ENCODE results near the gene ADD3. TPM values are rescaled to one million over a fixed set of nuclear protein-coding genes. Genes with fewer than 3 reads are reported as not detected.
A peak's percentile ranks its signal among the peaks of the same experiment; 100 is the strongest.

Gene ADD3
- total and polyA plus RNA-seq, 9 donors = 79.8 to 135 (median 93.6) TPM

- Histone ChIP-seq H3K4me3 (ENCODE audit: low read length) (no peak overlapping the region), H3K27ac (ENCODE audit: low read length) (no peak overlapping the region), H3K4me1 (ENCODE audit: control insufficient read depth, insufficient read depth, low read length) (peaks cover 5% of the 10 kb centered on the region), H3K27me3 (ENCODE audit: control insufficient read depth, insufficient read depth, low read length) (no peaks in the 10 kb centered on the region), H3K9me3 (replicated peaks; ENCODE audit: control insufficient read depth, low read depth, low read length) (no peaks in the 10 kb centered on the region), H3K36me3 (ENCODE audit: control insufficient read depth, insufficient read depth, low read length) (no peaks in the 10 kb centered on the region)
- no CpG with 5 or more reads among the region's 4 CpGs for WGBS (ENCODE audit: insufficient coverage)
- no peak for DNase-seq
These were observed 6.0 kb downstream of the ADD3 start for GRCh38 chr10:110013630-110014293.

GRCh38 chr10:110016039-110016438 lies 8.3 kb downstream of the ADD3 start:
- Histone ChIP-seq H3K9me3 (replicated peaks; ENCODE audit: control insufficient read depth, low read depth, low read length) (no peaks in the 10 kb centered on the region), H3K27me3 (ENCODE audit: control insufficient read depth, insufficient read depth, low read length) (no peaks in the 10 kb centered on the region), H3K4me1 (ENCODE audit: control insufficient read depth, insufficient read depth, low read length) (no peaks in the 10 kb centered on the region), H3K36me3 (ENCODE audit: control insufficient read depth, insufficient read depth, low read length) (no peaks in the 10 kb centered on the region), H3K4me3 (ENCODE audit: low read length) (no peak overlapping the region), H3K27ac (ENCODE audit: low read length) (no peak overlapping the region)
- DNase-seq = no peak

- WGBS (ENCODE audit: insufficient coverage) = no CpG with 5 or more reads among the region's 4 CpGs
- Histone ChIP-seq H3K4me3 (ENCODE audit: low read length) (no peak overlapping the region), H3K36me3 (ENCODE audit: control insufficient read depth, insufficient read depth, low read length) (no peaks in the 10 kb centered on the region), H3K27ac (ENCODE audit: low read length) (no peak overlapping the region), H3K4me1 (ENCODE audit: control insufficient read depth, insufficient read depth, low read length) (no peaks in the 10 kb centered on the region), H3K27me3 (ENCODE audit: control insufficient read depth, insufficient read depth, low read length) (no peaks in the 10 kb centered on the region), H3K9me3 (replicated peaks; ENCODE audit: control insufficient read depth, low read depth, low read length) (no peaks in the 10 kb centered on the region)
- no peak for DNase-seq
These were observed 9.3 kb downstream of the ADD3 start for GRCh38 chr10:110017052-110017451.

GRCh38 chr10:110017907-110018306 lies 10.1 kb downstream of the ADD3 start:
- Histone ChIP-seq H3K4me3 (ENCODE audit: low read length) (no peak overlapping the region), H3K36me3 (ENCODE audit: control insufficient read depth, insufficient read depth, low read length) (no peaks in the 10 kb centered on the region), H3K27me3 (ENCODE audit: control insufficient read depth, insufficient read depth, low read length) (no peaks in the 10 kb centered on the region), H3K27ac (ENCODE audit: low read length) (no peak overlapping the region), H3K4me1 (ENCODE audit: control insufficient read depth, insufficient read depth, low read length) (no peaks in the 10 kb centered on the region), H3K9me3 (replicated peaks; ENCODE audit: control insufficient read depth, low read depth, low read length) (no peaks in the 10 kb centered on the region)
- no peak for DNase-seq
- WGBS (ENCODE audit: insufficient coverage) = no CpG with 5 or more reads among the region's 1 CpG

- 84% methylated on average over 6 of the region's 6 CpGs for WGBS (ENCODE audit: insufficient coverage)
- Histone ChIP-seq H3K27ac (ENCODE audit: low read length) (no peak overlapping the region), H3K36me3 (ENCODE audit: control insufficient read depth, insufficient read depth, low read length) (no peaks in the 10 kb centered on the region), H3K9me3 (replicated peaks; ENCODE audit: control insufficient read depth, low read depth, low read length) (no peaks in the 10 kb centered on the region), H3K27me3 (ENCODE audit: control insufficient read depth, insufficient read depth, low read length) (no peaks in the 10 kb centered on the region), H3K4me1 (ENCODE audit: control insufficient read depth, insufficient read depth, low read length) (no peaks in the 10 kb centered on the region), H3K4me3 (ENCODE audit: low read length) (no peak overlapping the region)
- no peak for DNase-seq
These were observed 12.5 kb downstream of the ADD3 start for GRCh38 chr10:110020265-110020664.

GRCh38 chr10:110022716-110023504 lies 15.1 kb downstream of the ADD3 start:
- 86% methylated on average over 1 of the region's 2 CpGs for WGBS (ENCODE audit: insufficient coverage)
- DNase-seq = no peak
- H3K36me3 ChIP-seq (ENCODE audit: control insufficient read depth, insufficient read depth, low read length) = no peaks in the 10 kb centered on the region
- H3K4me1 ChIP-seq (ENCODE audit: control insufficient read depth, insufficient read depth, low read length) = no peaks in the 10 kb centered on the region
- no peaks in the 10 kb centered on the region for H3K9me3 ChIP-seq (replicated peaks; ENCODE audit: control insufficient read depth, low read depth, low read length)
- no peak overlapping the region for H3K4me3 ChIP-seq (ENCODE audit: low read length)
- H3K27me3 ChIP-seq (ENCODE audit: control insufficient read depth, insufficient read depth, low read length) = no peaks in the 10 kb centered on the region
- no peak overlapping the region for H3K27ac ChIP-seq (ENCODE audit: low read length)

- no CpG with 5 or more reads among the region's 4 CpGs for WGBS (ENCODE audit: insufficient coverage)
- no peaks in the 10 kb centered on the region for H3K4me1 ChIP-seq (ENCODE audit: control insufficient read depth, insufficient read depth, low read length)
These were observed 16.1 kb downstream of the ADD3 start for GRCh38 chr10:110023785-110024465.

GRCh38 chr10:110029450-110029849 lies 21.7 kb downstream of the ADD3 start:
- WGBS (ENCODE audit: insufficient coverage) = no CpG with 5 or more reads among the region's 2 CpGs

More at GRCh38 chr10:110023785-110024465, 16.1 kb downstream of the ADD3 start:
- Histone ChIP-seq H3K4me3 (ENCODE audit: low read length) (no peak overlapping the region), H3K27ac (ENCODE audit: low read length) (no peak overlapping the region), H3K9me3 (replicated peaks; ENCODE audit: control insufficient read depth, low read depth, low read length) (no peaks in the 10 kb centered on the region), H3K36me3 (ENCODE audit: control insufficient read depth, insufficient read depth, low read length) (no peaks in the 10 kb centered on the region), H3K27me3 (ENCODE audit: control insufficient read depth, insufficient read depth, low read length) (no peaks in the 10 kb centered on the region)
- DNase-seq = no peak

GRCh38 chr10:110032801-110033700 lies 25.3 kb downstream of the ADD3 start:
- peak; percentile 52 for DNase-seq
- Histone ChIP-seq H3K4me1 (ENCODE audit: control insufficient read depth, insufficient read depth, low read length) (peaks cover 6% of the 10 kb centered on the region), H3K4me3 (ENCODE audit: low read length) (no peak overlapping the region), H3K27ac (ENCODE audit: low read length) (peak overlapping the region; percentile 17), H3K9me3 (replicated peaks; ENCODE audit: control insufficient read depth, low read depth, low read length) (peaks cover 3% of the 10 kb centered on the region), H3K27me3 (ENCODE audit: control insufficient read depth, insufficient read depth, low read length) (no peaks in the 10 kb centered on the region), H3K36me3 (ENCODE audit: control insufficient read depth, insufficient read depth, low read length) (no peaks in the 10 kb centered on the region)
- 80% methylated on average over 1 of the region's 4 CpGs for WGBS (ENCODE audit: insufficient coverage)

More at GRCh38 chr10:110029450-110029849, 21.7 kb downstream of the ADD3 start:
- peak overlapping the region; percentile 30 for H3K27ac ChIP-seq (ENCODE audit: low read length)
- H3K4me3 ChIP-seq (ENCODE audit: low read length) = no peak overlapping the region
- H3K9me3 ChIP-seq (replicated peaks; ENCODE audit: control insufficient read depth, low read depth, low read length) = no peaks in the 10 kb centered on the region
- H3K27me3 ChIP-seq (ENCODE audit: control insufficient read depth, insufficient read depth, low read length) = no peaks in the 10 kb centered on the region
- H3K36me3 ChIP-seq (ENCODE audit: control insufficient read depth, insufficient read depth, low read length) = no peaks in the 10 kb centered on the region
- DNase-seq = peak; percentile 82
- peaks cover 2% of the 10 kb centered on the region for H3K4me1 ChIP-seq (ENCODE audit: control insufficient read depth, insufficient read depth, low read length)
